Fibroblast of lung (primary cell): Measurements from ENCODE around the gene ZC3HAV1. TPM values are rescaled to one million over a fixed set of nuclear protein-coding genes. Genes with fewer than 3 reads are reported as not detected.

ENCODE experiments used
- DNase-seq, 2 donors: peaks; one replicate each; pipeline versions ENCODE4 v3.0.0 to v3.0.0-alpha.2; 2010; ENCODE audit warnings: low read depth in 2 of 2
- H2AFZ ChIP-seq: 2 replicates; pipeline ENCODE4 v1.5.1; 2012; ENCODE audit warnings: low read length, control low read depth, inconsistent platforms
- H3K27ac ChIP-seq: 2 replicates; pipeline ENCODE4 v1.5.1; 2011; ENCODE audit warnings: low read length, control low read depth; ENCODE audit not compliant: insufficient read depth
- H3K27me3 ChIP-seq: 2 replicates; pipeline ENCODE4 v1.5.1; 2011; ENCODE audit warnings: mild to moderate bottlenecking, low read length; ENCODE audit not compliant: control insufficient read depth, insufficient read depth
- H3K36me3 ChIP-seq: 2 replicates; pipeline ENCODE4 v1.5.1; 2011; ENCODE audit warnings: low read length; ENCODE audit not compliant: control insufficient read depth, insufficient read depth
- H3K4me1 ChIP-seq: 2 replicates; pipeline ENCODE4 v1.5.1; 2011; ENCODE audit warnings: low read length; ENCODE audit not compliant: control insufficient read depth, insufficient read depth; ENCODE audit errors: extremely low read depth
- H3K4me2 ChIP-seq: 2 replicates; pipeline ENCODE4 v1.5.1; 2011; ENCODE audit warnings: low read length, control low read depth; ENCODE audit not compliant: insufficient read depth; ENCODE audit errors: extremely low read depth
- H3K4me3 ChIP-seq, 4 experiments: fragments of 200-600 bp in 1 of 4; sonication (generic) in 1 of 4; replicated peaks in 1 of 4; 2 replicates each; pipeline ENCODE4 v1.5.1; 2011 to 2016; ENCODE audit warnings: low read length in 4 of 4, low read depth in 3 of 4, mild to moderate bottlenecking in 3 of 4, control low read depth in 2 of 4, inconsistent platforms in 1 of 4, mixed read lengths in 1 of 4; ENCODE audit not compliant: insufficient read depth in 1 of 4; ENCODE audit errors: control extremely low read depth in 1 of 4
- H3K79me2 ChIP-seq: 2 replicates; pipeline ENCODE4 v1.5.1; 2012; ENCODE audit warnings: mild to moderate bottlenecking, low read length, inconsistent platforms; ENCODE audit not compliant: control insufficient read depth, insufficient read depth
- H3K9ac ChIP-seq: 2 replicates; pipeline ENCODE4 v1.5.1; 2011; ENCODE audit warnings: mild to moderate bottlenecking, low read length, control low read depth; ENCODE audit not compliant: insufficient read depth
- H3K9me3 ChIP-seq: 2 replicates; pipeline ENCODE4 v1.5.1; 2012; ENCODE audit warnings: low read depth, low read length; ENCODE audit not compliant: control insufficient read depth, insufficient read depth
- H4K20me1 ChIP-seq: 2 replicates; pipeline ENCODE4 v1.5.1; 2011; ENCODE audit warnings: low read length; ENCODE audit not compliant: control insufficient read depth, insufficient read depth; ENCODE audit errors: extremely low read depth
- CTCF ChIP-seq, 2 donors: IDR thresholded peaks in 1 of 2; conservative IDR thresholded peaks in 1 of 2; 1 replicate in 1 of 2; 2 replicates in 1 of 2; pipeline ENCODE4 v1.5.1; 2011 to 2012; ENCODE audit warnings: low read length in 2 of 2, control low read depth in 1 of 2, inconsistent platforms in 1 of 2, low read depth in 1 of 2, mild to moderate bottlenecking in 1 of 2
- EZH2 ChIP-seq: IDR thresholded peaks from 2 replicates; pipeline ENCODE4 v1.5.1; 2012; ENCODE audit warnings: low read length, control low read depth, mild to moderate bottlenecking; ENCODE audit errors: missing control alignments
- polyA plus RNA-seq, 2 donors: library from polyadenylated mRNA; depleted of rRNA in 1 of 2; stranded (reverse) in 1 of 2; unstranded in 1 of 2; fragments of >200 nt; gene quantifications; 2 replicates each; pipeline ENCODE4 v1.2.1, GENCODE V29; 2011 to 2012; ENCODE audit warnings: missing spikeins in 1 of 2
- total RNA-seq: library from RNA; depleted of rRNA; stranded (reverse); fragments of >200 nt; gene quantifications from 2 replicates; pipeline ENCODE4 v1.2.1, GENCODE V29; 2014

The ZC3HAV1 gene
- total and polyA plus RNA-seq, 2 donors (not counting 1 experiment from before 2014, with no cell fraction given), result 24.8 to 28.8 TPM

GRCh38 chr7:139022286-139022685 is 87.2 kb downstream of the ZC3HAV1 start:
- Histone ChIP-seq H2AFZ (no peak overlapping the region), H3K4me2 (no peak overlapping the region), H3K9ac (no peak overlapping the region), H3K79me2 (no peaks in the 10 kb centered on the region), H3K9me3 (no peaks in the 10 kb centered on the region), H3K4me1 (peaks cover 2% of the 10 kb centered on the region), H3K36me3 (peaks cover 8% of the 10 kb centered on the region), H3K4me3 (no peak overlapping the region), H4K20me1 (no peaks in the 10 kb centered on the region), H3K27me3 (no peaks in the 10 kb centered on the region), H3K27ac (no peak overlapping the region)
- TF ChIP-seq EZH2 (no peak), CTCF (conservative IDR thresholded peaks at IDR 0.05 in 1 of 2, IDR thresholded peaks at IDR 0.05 in 1 of 2; ENCODE audit: low read depth in 1 of 2, low read length in 2 of 2) (no peak)
- DNase-seq, result no peak

GRCh38 chr7:139018910-139019309 is 90.6 kb downstream of the ZC3HAV1 start:
- H3K27me3 ChIP-seq, result peaks cover 2% of the 10 kb centered on the region
- no peak overlapping the region for H3K4me3 ChIP-seq
- H2AFZ ChIP-seq, result no peak overlapping the region
- H3K4me2 ChIP-seq, result no peak overlapping the region
- H3K79me2 ChIP-seq, result no peaks in the 10 kb centered on the region
- H3K36me3 ChIP-seq, result no peaks in the 10 kb centered on the region
- H3K9me3 ChIP-seq, result no peaks in the 10 kb centered on the region
- peaks cover 5% of the 10 kb centered on the region for H3K4me1 ChIP-seq
- H3K27ac ChIP-seq, result no peak overlapping the region
- DNase-seq, result no peak
- no peak overlapping the region for H3K9ac ChIP-seq
- TF ChIP-seq EZH2, result no peak
- TF ChIP-seq CTCF (conservative IDR thresholded peaks at IDR 0.05 in 1 of 2, IDR thresholded peaks at IDR 0.05 in 1 of 2; ENCODE audit: low read depth in 1 of 2, low read length in 2 of 2), result no peak
- no peaks in the 10 kb centered on the region for H4K20me1 ChIP-seq

- Histone ChIP-seq H3K27ac (no peak overlapping the region), H3K79me2 (no peaks in the 10 kb centered on the region), H4K20me1 (no peaks in the 10 kb centered on the region), H3K36me3 (no peaks in the 10 kb centered on the region), H2AFZ (peak overlapping the region; percentile 45), H3K9me3 (no peaks in the 10 kb centered on the region), H3K4me2 (no peak overlapping the region), H3K9ac (no peak overlapping the region), H3K4me1 (peaks cover 2% of the 10 kb centered on the region), H3K4me3 (no peak overlapping the region), H3K27me3 (peaks cover 2% of the 10 kb centered on the region)
- TF ChIP-seq EZH2 (no peak), CTCF (conservative IDR thresholded peaks at IDR 0.05 in 1 of 2, IDR thresholded peaks at IDR 0.05 in 1 of 2; ENCODE audit: low read depth in 1 of 2, low read length in 2 of 2) (peak; percentile 72 to 78)
- peak; percentile 62 to 74 for DNase-seq
These were observed 92.5 kb downstream of the ZC3HAV1 start for GRCh38 chr7:139016931-139017511.
